H9 (cell line): ENCODE data around the gene MUL1. TPM values are rescaled to one million over a fixed set of nuclear protein-coding genes. Genes with fewer than 3 reads are reported as not detected.

Source experiments
- DNase-seq: peaks from one replicate; pipeline ENCODE4 v3.0.0-alpha.2; 2017
- H2AFZ ChIP-seq: one replicate; pipeline ENCODE4 v1.6.1; 2013; ENCODE audit warnings: mild to moderate bottlenecking, low read length, control low read depth, moderate library complexity
- H2AK5ac ChIP-seq: 2 replicates; pipeline ENCODE4 v1.6.1; 2013; ENCODE audit warnings: low read length, control low read depth, mixed read lengths; ENCODE audit not compliant: insufficient read length
- H2BK120ac ChIP-seq: one replicate; pipeline ENCODE4 v1.6.1; 2013; ENCODE audit warnings: low read depth, mild to moderate bottlenecking, low read length, control low read depth, inconsistent platforms; ENCODE audit not compliant: poor library complexity, severe bottlenecking
- H2BK12ac ChIP-seq: 2 replicates; pipeline ENCODE4 v1.6.1; 2013; ENCODE audit warnings: low read length, control low read depth, mixed read lengths, low read depth; ENCODE audit not compliant: insufficient read length
- H2BK15ac ChIP-seq: 2 replicates; pipeline ENCODE4 v1.6.1; 2013; ENCODE audit warnings: low read depth, low read length, control low read depth
- H2BK20ac ChIP-seq: one replicate; pipeline ENCODE4 v1.6.1; 2013; ENCODE audit warnings: low read depth, mild to moderate bottlenecking, low read length, control low read depth, inconsistent platforms; ENCODE audit not compliant: poor library complexity, severe bottlenecking
- H2BK5ac ChIP-seq: 2 replicates; pipeline ENCODE4 v1.6.1; 2013; ENCODE audit warnings: low read length, control low read depth, mixed read lengths; ENCODE audit not compliant: insufficient read length
- H3K14ac ChIP-seq: 2 replicates; pipeline ENCODE4 v1.6.1; 2013; ENCODE audit warnings: low read length, control low read depth; ENCODE audit not compliant: insufficient read depth
- H3K18ac ChIP-seq: 2 replicates; pipeline ENCODE4 v1.6.1; 2013; ENCODE audit warnings: low read depth, mild to moderate bottlenecking, mixed read lengths, low read length, control low read depth; ENCODE audit not compliant: insufficient read length
- H3K23ac ChIP-seq: 2 replicates; pipeline ENCODE4 v1.6.1; 2013; ENCODE audit warnings: low read length, control low read depth, mixed read lengths, low read depth; ENCODE audit not compliant: insufficient read length
- H3K23me2 ChIP-seq: 2 replicates; pipeline ENCODE4 v1.6.1; 2013; ENCODE audit warnings: low read depth, mild to moderate bottlenecking, mixed read lengths, low read length, control low read depth; ENCODE audit not compliant: insufficient read length, poor library complexity, severe bottlenecking
- H3K27ac ChIP-seq: 2 replicates; pipeline ENCODE4 v1.5.1; 2013; ENCODE audit warnings: low read length, control low read depth, mixed read lengths, low read depth; ENCODE audit not compliant: insufficient read length
- H3K27me3 ChIP-seq: 2 replicates; pipeline ENCODE4 v1.6.1; 2013; ENCODE audit warnings: low read length, control low read depth, inconsistent platforms; ENCODE audit not compliant: insufficient read depth
- H3K4ac ChIP-seq: 2 replicates; pipeline ENCODE4 v1.6.1; 2013; ENCODE audit warnings: low read depth, mild to moderate bottlenecking, control low read depth, inconsistent platforms, low read length, moderate library complexity
- H3K4me1 ChIP-seq: 2 replicates; pipeline ENCODE4 v1.6.1; 2013; ENCODE audit warnings: low read length, control low read depth, inconsistent platforms; ENCODE audit not compliant: insufficient read depth
- H3K4me2 ChIP-seq: 2 replicates; pipeline ENCODE4 v1.6.1; 2013; ENCODE audit warnings: low read length, control low read depth, mixed read lengths; ENCODE audit not compliant: insufficient read length, insufficient read depth
- H3K56ac ChIP-seq: 2 replicates; pipeline ENCODE4 v1.6.1; 2013; ENCODE audit warnings: low read depth, mild to moderate bottlenecking, mixed read lengths, low read length, control low read depth; ENCODE audit not compliant: insufficient read length
- H3K79me1 ChIP-seq: 2 replicates; pipeline ENCODE4 v1.6.1; 2013; ENCODE audit warnings: low read depth, mild to moderate bottlenecking, moderate library complexity, low read length, control low read depth, inconsistent platforms; ENCODE audit not compliant: insufficient read depth, poor library complexity, severe bottlenecking
- H3K79me2 ChIP-seq: 2 replicates; pipeline ENCODE4 v1.6.1; 2013; ENCODE audit warnings: low read length, control low read depth, inconsistent platforms; ENCODE audit not compliant: insufficient read depth
- H3K9ac ChIP-seq: 2 replicates; pipeline ENCODE4 v1.6.1; 2013; ENCODE audit warnings: low read length, control low read depth, mixed read lengths; ENCODE audit not compliant: insufficient read length; ENCODE audit errors: extremely low read depth
- H3K9me3 ChIP-seq: one replicate; pipeline ENCODE4 v1.6.1; 2013; ENCODE audit warnings: low read depth, low read length, inconsistent platforms; ENCODE audit not compliant: control insufficient read depth
- H3T11ph ChIP-seq: one replicate; pipeline ENCODE4 v1.6.1; 2013; ENCODE audit warnings: mild to moderate bottlenecking, low read length, control low read depth, inconsistent platforms
- H4K20me1 ChIP-seq: one replicate; pipeline ENCODE4 v1.6.1; 2013; ENCODE audit not compliant: control insufficient read depth, insufficient read length, insufficient read depth
- H4K5ac ChIP-seq: 2 replicates; pipeline ENCODE4 v1.6.1; 2013; ENCODE audit warnings: low read depth, mild to moderate bottlenecking, mixed read lengths, low read length, control low read depth; ENCODE audit not compliant: insufficient read length
- H4K8ac ChIP-seq: replicated peaks from 2 replicates; pipeline ENCODE4 v1.6.1; 2013; ENCODE audit warnings: low read length, control low read depth, mixed read lengths, low read depth; ENCODE audit not compliant: insufficient read length
- H4K91ac ChIP-seq: 2 replicates; pipeline ENCODE4 v1.6.1; 2013; ENCODE audit warnings: low read depth, mild to moderate bottlenecking, moderate library complexity, mixed read lengths, low read length, control low read depth; ENCODE audit not compliant: insufficient read length
- H3K27ac Mint-ChIP-seq, 3 experiments: 2 replicates in 2 of 3; 3 replicates in 1 of 3; pipeline ENCODE4 v1.8.0; 2020 to 2021; ENCODE audit warnings: mixed read lengths in 3 of 3, mild to moderate bottlenecking in 1 of 3, moderate library complexity in 1 of 3
- H3K27me3 Mint-ChIP-seq: 2 replicates; pipeline ENCODE4 v1.8.0; 2021; ENCODE audit warnings: low read depth, mild to moderate bottlenecking, moderate library complexity, mixed read lengths
- H3K36me3 Mint-ChIP-seq, 3 experiments: 2 replicates in 2 of 3; 3 replicates in 1 of 3; pipeline ENCODE4 v1.8.0; 2020 to 2021; ENCODE audit warnings: low read depth in 3 of 3, mixed read lengths in 3 of 3; ENCODE audit not compliant: insufficient read depth in 1 of 3
- H3K4me1 Mint-ChIP-seq, 2 experiments: 2 replicates each; pipeline ENCODE4 v1.8.0; 2020; ENCODE audit warnings: mixed read lengths in 2 of 2
- H3K4me3 Mint-ChIP-seq, 2 experiments: 2 replicates in 1 of 2; 3 replicates in 1 of 2; pipeline ENCODE4 v1.8.0; 2020 to 2021; ENCODE audit warnings: mild to moderate bottlenecking in 2 of 2, mixed read lengths in 2 of 2, moderate library complexity in 1 of 2
- H3K9me3 Mint-ChIP-seq, 2 experiments: 2 replicates in 1 of 2; 3 replicates in 1 of 2; pipeline ENCODE4 v1.8.0; 2020; ENCODE audit warnings: mild to moderate bottlenecking in 2 of 2, mixed read lengths in 2 of 2, moderate library complexity in 1 of 2
- WGBS: extraction: QIAGEN DNeasy Blood & Tissue Kit; methylation state at CpG from one replicate; pipeline ENCODE4 v1.1.7; 2013; ENCODE audit warnings: missing lambda C conversion rate, low lambda C conversion rate, mixed read lengths; ENCODE audit not compliant: insufficient read length; ENCODE audit errors: extremely low coverage; 5-methylcytosine and 5-hydroxymethylcytosine counted together
- total RNA-seq: library from RNA; stranded (reverse); gene quantifications from 2 replicates; pipeline ENCODE4 v1.2.1, GENCODE V29; 2021
- TF ChIP-seq, protein P1 (sequence below): fragments of 200-600 bp; sonication (generic); conservative IDR thresholded peaks from 3 replicates; pipeline ENCODE4 v1.8.0; 2021; ENCODE audit warnings: antibody characterized with exemption, mild to moderate bottlenecking

Gene MUL1
- total RNA-seq, 1 experiment from 2014 or later = 27.1 TPM

DNA sequence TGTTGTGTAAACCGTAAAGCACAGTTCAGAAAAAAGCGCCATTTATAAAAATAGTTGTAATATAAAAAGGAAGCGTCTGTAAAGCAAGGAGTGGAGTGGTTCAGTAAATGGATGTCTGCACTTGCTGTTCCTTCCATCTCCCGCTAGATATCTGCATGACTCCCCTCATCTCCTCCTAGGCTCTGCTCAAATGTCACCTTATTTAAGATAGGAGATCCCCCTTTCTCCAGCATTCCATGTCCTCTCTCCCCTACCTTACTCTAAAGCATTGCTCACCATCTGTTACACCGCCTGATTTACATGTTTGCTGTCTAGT lies 745 bp downstream of the MUL1 start:
- Histone ChIP-seq H3K79me2 (peaks cover 4% of the 10 kb centered on the region; the same call in 1 of the 2 replicates), H3K27me3 (no peaks in the 10 kb centered on the region), H3K9me3 (no peaks in the 10 kb centered on the region), H2AK5ac (no peak overlapping the region), H3K14ac (no peak overlapping the region), H3K9ac (peak overlapping the region; percentile 84), H2BK15ac (no peak overlapping the region), H3K4ac (no peak overlapping the region), H3K27ac (no peak overlapping the region), H2AFZ (no peak overlapping the region), H3K4me2 (peak overlapping the region; percentile 99), H3T11ph (no peak overlapping the region), H4K20me1 (no peaks in the 10 kb centered on the region), H2BK120ac (no peak overlapping the region), H3K23ac (no peak overlapping the region), H2BK20ac (no peak overlapping the region), H3K79me1 (peaks cover 3% of the 10 kb centered on the region), H2BK12ac (no peak overlapping the region), H3K18ac (no peak overlapping the region), H3K56ac (no peak overlapping the region), H4K5ac (no peak overlapping the region), H3K4me1 (no peaks in the 10 kb centered on the region), H3K23me2 (peaks cover 3% of the 10 kb centered on the region), H2BK5ac (no peak overlapping the region), H4K91ac (no peak overlapping the region), H4K8ac (no peak overlapping the region)
- no peaks in the 10 kb centered on the region for H3K9me3 Mint-ChIP-seq
- H3K36me3 Mint-ChIP-seq = peaks cover 0 to 10% (median 2%) of the 10 kb centered on the region in 3 experiments; a peak in 3 of 7 replicates
- peaks cover 35% of the 10 kb centered on the region for H3K27me3 Mint-ChIP-seq
- H3K27ac Mint-ChIP-seq = peak overlapping the region in 2 of 3 experiments; percentile 10 to 91; a peak in 3 of 7 replicates
- no CpG with 5 or more reads among the region's 5 CpGs for WGBS
- TF ChIP-seq, protein P1, sequence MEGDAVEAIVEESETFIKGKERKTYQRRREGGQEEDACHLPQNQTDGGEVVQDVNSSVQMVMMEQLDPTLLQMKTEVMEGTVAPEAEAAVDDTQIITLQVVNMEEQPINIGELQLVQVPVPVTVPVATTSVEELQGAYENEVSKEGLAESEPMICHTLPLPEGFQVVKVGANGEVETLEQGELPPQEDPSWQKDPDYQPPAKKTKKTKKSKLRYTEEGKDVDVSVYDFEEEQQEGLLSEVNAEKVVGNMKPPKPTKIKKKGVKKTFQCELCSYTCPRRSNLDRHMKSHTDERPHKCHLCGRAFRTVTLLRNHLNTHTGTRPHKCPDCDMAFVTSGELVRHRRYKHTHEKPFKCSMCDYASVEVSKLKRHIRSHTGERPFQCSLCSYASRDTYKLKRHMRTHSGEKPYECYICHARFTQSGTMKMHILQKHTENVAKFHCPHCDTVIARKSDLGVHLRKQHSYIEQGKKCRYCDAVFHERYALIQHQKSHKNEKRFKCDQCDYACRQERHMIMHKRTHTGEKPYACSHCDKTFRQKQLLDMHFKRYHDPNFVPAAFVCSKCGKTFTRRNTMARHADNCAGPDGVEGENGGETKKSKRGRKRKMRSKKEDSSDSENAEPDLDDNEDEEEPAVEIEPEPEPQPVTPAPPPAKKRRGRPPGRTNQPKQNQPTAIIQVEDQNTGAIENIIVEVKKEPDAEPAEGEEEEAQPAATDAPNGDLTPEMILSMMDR = no peak
- DNase-seq = no peak
- H3K4me3 Mint-ChIP-seq = peak overlapping the region; percentile 88 to 90
- peaks cover 0 to 5% of the 10 kb centered on the region in 2 experiments; a peak in 2 of 4 replicates for H3K4me1 Mint-ChIP-seq
